ENCODE results near the gene PDE4A.

Gene PDE4A

DNA sequence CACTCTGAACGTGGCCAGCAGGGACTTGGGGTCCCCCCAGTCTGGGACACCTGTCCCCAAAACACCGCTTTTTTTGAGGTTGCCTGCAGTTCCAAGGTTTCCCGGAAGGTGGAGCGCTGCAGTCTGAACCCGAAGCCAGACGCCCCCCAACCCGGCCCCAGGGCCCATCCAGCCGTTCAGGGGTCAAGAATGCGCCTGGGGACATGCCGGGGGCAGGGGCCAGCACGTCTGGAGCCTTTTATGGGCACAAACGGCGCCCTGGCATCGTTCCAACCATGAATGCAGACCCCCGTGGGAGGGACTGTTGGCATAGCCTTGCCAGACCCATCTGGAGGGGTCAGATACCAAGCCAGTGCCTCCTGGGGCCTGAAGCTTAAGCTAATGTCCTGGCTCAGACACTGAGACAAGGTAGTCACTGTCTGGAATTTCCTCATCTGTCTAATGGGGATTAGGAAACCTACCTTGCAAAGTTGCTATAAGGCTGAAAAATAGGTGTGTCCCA, 90.0 kb downstream of the PDE4A start:
- DNase-seq (ENCODE audit: low read depth in 2 of 2) = peak in 1 of 2 donors; percentile 40

DNA sequence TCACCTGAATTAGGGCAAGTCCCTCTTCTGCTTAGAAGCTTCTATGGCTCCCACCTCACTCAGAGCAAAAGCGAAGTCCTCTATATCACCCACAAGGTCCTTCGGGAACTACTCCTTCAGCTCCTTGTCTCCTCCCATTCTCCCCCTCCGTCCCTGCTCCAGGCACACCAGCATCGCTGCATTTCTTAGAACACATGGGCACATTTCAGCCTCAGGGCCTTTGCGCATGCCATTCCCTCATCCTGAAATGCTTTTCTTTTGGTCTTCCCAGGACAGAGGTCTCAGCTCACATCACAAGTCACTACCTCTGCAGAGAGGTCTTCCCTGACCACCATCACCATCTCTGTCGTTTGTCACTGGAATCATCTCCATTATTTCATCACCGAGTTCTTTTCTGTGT, 92.9 kb downstream of the PDE4A start:
- no peak for DNase-seq (ENCODE audit: low read depth in 2 of 2)

DNA sequence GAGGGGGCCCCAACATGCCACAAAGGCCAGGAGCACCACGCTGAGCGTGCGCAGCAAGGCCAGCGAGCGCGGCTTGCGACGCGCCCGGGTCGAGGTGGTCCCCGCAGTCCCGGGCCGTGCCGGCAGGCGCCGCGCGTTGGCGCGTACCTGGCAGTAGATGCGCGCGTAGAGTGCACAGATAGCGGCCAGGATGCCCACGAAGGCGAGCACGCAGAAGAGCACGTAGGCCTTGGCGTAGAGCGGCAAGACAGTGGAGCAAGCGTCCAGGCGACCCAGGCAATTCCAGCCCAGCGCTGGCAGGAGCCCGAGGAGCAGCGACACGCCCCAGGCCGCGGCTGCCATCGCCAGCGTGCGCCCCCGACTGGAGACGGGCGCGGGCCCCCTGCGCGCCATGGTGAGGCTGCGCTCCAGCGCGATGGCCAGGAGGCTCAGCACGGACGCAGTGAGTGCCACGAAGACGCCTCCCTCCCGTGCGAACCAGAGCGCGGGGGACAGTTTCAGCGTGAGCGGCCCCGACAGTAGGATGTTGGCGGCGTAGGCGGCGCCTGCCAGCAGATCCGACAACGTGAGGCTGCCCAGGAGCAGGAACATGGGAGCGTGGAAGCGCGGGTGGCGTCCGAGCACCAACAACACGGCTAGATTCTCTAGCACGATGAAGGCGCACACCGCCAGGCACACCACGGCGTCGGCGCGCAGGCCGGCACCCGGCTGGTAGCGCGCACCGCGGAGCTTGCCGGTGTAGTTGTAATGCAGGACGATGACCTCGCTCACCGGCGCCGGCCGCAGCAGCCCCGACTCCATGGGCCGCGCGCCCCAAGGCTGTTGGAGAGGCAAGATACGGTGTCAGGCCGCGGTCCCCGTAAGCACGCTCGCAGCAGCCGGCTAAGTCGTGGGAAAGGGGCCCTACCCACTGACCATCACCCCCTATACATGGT, 94.1 kb downstream of the PDE4A start:
- DNase-seq (ENCODE audit: low read depth in 2 of 2) = no peak

DNA sequence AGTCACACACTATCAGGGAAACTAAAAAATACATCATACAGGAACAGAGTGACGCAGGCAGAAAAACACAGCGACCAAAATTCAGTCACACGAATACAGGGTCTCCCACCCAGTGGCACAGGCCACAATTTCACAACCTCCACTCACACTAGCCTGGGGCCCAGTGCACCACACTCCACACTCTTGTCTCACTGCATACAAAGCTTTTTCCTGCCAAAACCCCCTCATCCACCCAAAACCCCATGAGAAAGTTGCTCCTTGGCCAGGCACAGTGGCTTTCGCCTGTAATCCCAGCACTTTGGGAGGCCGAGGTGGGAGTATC, 95.7 kb downstream of the PDE4A start:
- no peak for DNase-seq (ENCODE audit: low read depth in 2 of 2)

DNA sequence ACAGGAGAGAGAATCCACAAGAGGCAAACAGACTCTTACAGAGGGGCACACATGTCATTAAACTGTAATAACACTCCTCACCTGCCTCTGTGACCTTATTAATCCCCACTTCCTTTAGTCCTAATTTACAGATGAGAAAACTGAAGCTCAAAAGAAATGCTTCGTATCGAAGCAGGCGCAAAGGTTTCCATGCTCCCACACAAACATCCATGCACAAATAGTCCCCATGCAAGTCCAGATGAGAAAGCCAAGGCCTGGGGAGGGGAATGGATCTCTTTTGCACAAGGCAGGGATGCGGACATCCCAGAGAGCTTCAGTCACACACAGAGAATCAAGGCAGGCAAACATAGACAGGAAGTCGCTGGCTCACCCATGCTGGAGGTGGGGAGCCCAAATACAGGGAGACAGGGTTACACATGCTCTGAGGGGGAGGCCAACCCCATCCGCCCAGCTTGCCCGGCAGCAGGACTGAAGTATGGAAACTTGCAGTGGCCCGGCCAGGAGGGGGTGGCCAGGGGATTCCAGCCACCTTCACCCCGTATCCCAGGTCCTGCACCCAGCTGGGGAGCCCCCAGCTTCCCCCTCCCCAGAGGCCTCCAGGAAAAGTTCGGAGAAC, 96.4 kb downstream of the PDE4A start:
- no peak for DNase-seq (ENCODE audit: low read depth in 2 of 2)

DNA sequence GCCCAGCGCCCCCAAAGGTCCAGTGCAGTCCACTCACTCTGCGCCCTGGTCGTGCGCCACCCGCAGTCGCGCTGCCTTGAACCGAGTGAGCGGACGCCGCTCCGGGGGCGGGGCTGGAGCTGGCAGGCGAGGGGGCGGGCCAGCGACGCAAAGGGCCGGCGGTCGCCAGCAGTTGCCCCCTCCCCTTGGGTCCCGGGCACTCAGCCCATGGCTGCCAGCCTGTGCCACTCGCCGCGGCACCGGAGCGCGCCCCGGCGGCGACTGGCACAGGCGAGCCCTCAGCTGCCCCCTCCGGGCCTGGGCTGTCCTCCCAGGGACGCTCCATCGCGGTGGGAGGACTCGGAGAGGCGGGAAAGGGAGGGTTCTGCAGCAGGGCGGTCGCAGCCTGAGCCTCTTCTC, 97.0 kb downstream of the PDE4A start, which contains the start of gene S1PR5:
S1PR5 (minus strand) TSS at position 87 of the 399 bp plus-strand sequence. CDS start 2,436 bp downstream, outside the sequence.
- DNase-seq (ENCODE audit: low read depth in 2 of 2) = no peak

DNA sequence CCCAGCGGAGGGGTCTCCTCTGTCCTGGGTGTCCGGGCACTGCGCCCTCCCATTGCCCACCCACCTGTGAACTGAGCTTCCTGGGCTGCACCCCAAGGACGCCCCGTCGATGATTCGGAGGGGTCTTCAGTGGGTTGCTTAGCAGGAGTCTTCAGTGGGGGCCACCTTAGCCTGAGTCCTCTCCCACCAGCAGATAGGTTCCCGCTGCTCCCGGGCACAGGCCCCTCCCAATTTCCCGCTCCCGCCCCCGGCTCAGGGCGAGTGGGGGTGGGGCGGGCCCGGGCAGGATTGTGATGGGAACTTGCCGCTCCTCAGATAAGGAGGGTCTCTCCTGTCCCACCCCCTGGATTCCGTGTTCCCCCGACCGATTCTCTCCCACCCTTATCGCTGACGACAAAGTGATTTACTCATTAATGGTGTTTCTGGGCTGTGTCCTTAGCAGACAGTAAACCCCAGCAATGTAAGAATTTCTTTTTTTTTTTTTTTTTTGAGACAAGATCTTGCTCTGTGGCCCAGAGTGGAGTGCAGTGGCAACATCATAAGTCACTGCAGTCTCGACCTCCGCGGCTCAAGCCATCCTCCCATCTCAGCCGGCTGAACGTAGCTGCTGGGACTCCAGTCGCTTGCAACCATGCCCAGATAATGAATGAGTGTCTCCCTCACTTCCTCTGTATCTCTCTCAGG, 97.6 kb downstream of the PDE4A start:
- no peak for DNase-seq (ENCODE audit: low read depth in 2 of 2)

DNA sequence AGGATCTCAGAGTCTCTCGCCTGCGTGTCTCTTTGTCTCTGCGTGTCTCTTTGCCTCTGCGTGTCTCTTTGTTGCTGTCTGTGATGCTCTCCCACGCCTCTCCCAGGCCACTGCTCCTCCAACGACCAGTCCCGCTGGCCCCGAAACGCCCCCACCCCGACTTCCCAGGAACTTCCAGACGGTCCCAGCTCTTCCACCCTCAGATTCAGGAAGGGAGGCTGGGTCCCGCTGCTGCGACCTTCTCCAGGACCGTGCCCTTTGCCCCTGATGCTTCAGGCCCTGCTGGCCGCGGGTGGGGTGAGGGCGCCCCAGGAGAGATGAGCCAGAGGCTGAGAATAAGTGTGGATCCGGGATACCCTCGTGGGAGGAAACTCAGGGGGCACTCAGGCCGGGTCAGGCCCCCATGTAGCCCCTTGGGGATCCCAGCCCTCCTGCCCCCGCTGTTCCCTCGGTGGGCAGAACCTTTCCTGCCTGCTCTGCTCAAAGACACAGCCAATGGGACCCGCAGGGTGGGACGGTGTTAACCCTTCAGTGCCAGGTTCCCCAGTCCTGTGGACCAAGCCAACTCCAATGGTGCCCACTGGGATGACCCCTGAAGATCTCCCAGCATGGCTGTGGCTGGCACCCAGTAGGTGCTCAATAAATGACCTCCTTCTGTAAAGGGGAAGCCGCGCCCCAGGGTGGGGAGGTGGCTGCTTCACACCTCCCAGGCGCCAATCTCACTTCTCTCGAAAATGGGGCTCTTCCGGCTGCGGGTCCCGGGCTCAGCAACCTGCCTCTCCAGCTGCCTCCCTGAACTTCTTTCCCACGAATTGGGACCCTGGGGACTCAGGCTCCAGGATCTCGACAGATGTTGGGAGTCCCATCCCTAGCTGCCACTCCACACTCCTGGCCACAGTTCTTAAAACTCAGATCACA, 98.4 kb downstream of the PDE4A start:
- DNase-seq (ENCODE audit: low read depth in 2 of 2) = no peak
